ENCODE results near the gene ARHGAP4.

- TF ChIP-seq EZH2 (IDR thresholded peaks at IDR 0.05; ENCODE audit: borderline replicate concordance, low read depth, low read length, severe bottlenecking) (no peak), POLR2AphosphoS5 (IDR thresholded peaks at IDR 0.05; ENCODE audit: insufficient read depth, low read depth, low read length) (no peak), CTCF (IDR thresholded peaks at IDR 0.05; ENCODE audit: extremely low read depth in 1 of 2, insufficient read depth in 1 of 2, low read depth in 1 of 2, low read length in 2 of 2) (no peak), MAX (IDR thresholded peaks at IDR 0.05; ENCODE audit: insufficient read depth, insufficient read length) (no peak), POLR2A (IDR thresholded peaks at IDR 0.05; ENCODE audit: low read depth, low read length) (no peak), MYC (IDR thresholded peaks at IDR 0.05; ENCODE audit: low read depth, low read length) (no peak)
These were observed 42.8 kb downstream of the ARHGAP4 start for GRCh38 chrX:153883163-153883843.

All from endothelial cell of umbilical vein (primary cell).